Right renal pelvis (tissue), 4 donors: ENCODE results near the gene TRIP11. TPM values are rescaled to one million over a fixed set of nuclear protein-coding genes. Genes with fewer than 3 reads are reported as not detected.
A peak's percentile ranks its signal among the peaks of the same experiment; 100 is the strongest.

Experiments
- DNase-seq, 4 donors: peaks; one replicate each; pipeline ENCODE4 v3.0.0-alpha.2; 2013; ENCODE audit warnings: low read depth in 4 of 4, low spot score in 3 of 4, missing footprints in 1 of 4
- polyA plus RNA-seq, 4 donors: library from polyadenylated mRNA; unstranded; fragments of 120-200 nt; gene quantifications; one replicate each; pipeline ENCODE4 v1.2.1, GENCODE V29; 2013; ENCODE audit not compliant: insufficient read length in 4 of 4

Gene TRIP11
- polyA plus RNA-seq, 4 donors: 31.1 to 40.3 (median 39.2) TPM

GRCh38 chr14:92012121-92012748 is 27.6 kb downstream of the TRIP11 start:
- no peak for DNase-seq

- DNase-seq: no peak
Measured at GRCh38 chr14:92010644-92011043, 29.2 kb downstream of the TRIP11 start.

DNA sequence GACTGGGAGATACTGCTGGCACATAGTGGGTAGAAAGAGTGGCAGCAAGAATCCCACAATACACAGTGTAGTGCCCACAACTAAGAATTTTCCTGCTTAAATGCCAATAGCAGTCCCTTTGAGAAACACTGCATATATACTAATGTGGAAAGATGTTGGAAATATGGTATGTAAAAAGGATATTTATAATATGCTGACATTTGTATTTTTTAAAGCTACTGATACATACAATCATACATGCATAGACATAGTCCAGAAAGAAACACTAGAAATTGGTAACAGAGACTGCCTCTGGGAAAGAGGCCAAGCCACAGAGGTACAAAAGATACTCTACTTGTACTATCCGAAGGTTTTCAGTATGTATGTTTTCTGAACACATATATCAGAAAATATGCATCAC is 30.3 kb downstream of the TRIP11 start:
- no peak for DNase-seq

- DNase-seq: no peak
Measured at GRCh38 chr14:92005019-92005418, 34.8 kb downstream of the TRIP11 start.

- no peak for DNase-seq
Measured at GRCh38 chr14:92004062-92004461, 35.8 kb downstream of the TRIP11 start.

- DNase-seq: no peak
Measured at GRCh38 chr14:91998667-91999570, 40.9 kb downstream of the TRIP11 start.

- no peak for DNase-seq
Measured at GRCh38 chr14:91997492-91997891, 42.4 kb downstream of the TRIP11 start.

GRCh38 chr14:91996948-91997371 is 42.9 kb downstream of the TRIP11 start:
- peak; percentile 37 to 49 (median 40) for DNase-seq

- no peak for DNase-seq
Measured at GRCh38 chr14:91987192-91987591, 52.7 kb downstream of the TRIP11 start.

DNA sequence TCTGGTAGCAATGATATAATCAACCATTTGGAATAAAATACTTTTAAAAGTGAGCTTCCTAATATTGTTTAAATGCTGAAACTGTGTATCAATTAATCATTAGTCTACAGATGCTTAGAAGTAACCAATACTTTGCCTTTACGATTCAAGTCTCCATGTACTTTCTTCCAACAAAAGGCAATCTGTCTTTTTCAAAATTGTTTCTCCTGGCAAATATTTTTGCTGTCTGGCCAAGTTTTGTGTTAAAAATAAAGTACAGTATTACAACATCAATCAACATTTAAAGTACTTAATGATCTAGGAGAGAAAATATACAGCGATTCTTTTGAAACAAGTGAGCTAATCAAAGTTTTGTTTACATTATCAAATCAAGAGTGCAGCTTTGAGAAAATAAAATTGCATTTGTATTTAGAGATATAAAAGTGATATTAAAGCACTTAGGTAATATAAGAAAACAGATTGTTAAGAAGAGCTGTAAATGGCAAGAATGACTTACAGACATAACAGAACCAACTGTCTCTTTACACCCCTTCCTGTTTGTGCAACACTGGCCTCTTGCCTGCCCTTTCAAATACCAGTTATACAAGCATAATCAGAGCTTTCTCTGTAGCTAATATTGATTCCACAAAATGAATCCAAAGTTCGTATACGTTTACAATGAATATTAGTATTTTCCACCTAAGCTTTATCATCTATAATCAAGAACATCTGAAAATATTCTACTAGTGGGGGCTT is 54.2 kb downstream of the TRIP11 start:
- DNase-seq: no peak

DNA sequence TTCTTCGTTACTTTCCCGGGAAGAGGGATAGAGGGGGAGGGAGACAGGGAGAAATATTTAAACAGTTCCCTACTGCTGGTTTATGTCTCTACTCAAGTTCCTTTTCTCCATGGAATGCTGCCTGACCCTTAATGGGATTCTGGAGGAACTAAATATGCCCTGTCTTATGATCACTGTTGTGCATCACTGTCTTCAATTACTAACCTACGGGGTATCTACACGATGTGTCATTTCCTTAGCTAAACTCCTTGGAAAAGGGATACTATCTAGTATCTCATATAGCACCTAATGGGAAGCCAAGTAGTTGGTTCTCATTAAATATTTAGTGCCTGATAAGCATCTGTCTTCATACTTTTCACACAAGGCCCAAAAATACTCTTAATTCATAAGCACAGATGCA is 54.9 kb downstream of the TRIP11 start:
- no peak for DNase-seq

DNA sequence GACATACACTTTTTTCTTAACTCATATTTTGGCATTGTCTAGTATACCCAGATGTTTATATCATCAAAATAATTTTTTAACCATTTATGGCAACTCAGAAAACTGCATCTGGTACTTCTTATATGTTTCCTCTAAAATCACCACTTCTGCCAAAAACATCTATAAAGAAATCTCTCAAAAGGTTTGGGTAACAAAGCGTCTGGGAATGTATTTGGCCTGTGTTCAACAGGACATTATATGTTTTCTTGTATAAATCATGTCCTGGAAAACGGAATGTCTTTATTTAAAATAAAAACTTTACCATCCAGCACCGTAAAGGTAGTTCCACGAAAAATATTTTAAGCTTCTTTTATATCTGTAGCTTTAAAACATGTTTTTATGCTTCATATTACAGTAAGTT is 56.3 kb downstream of the TRIP11 start:
- DNase-seq: no peak

DNA sequence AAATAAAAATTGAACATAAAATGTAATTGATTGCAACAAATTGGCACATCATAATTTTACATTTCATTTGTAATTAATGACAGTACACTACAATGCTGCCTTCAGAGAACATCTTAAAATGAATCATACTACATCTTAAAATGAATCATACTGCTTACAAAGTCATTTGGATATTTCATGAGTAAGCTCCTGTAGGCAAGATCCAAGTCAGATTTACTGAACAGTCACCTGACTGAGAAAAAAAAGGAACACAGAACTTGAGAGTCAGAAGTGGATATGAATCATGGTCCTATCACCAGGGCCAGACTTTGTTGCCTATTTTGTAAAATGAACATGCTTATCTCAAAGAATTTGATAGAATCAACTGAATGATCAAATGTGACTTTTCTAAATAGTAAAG is 59.7 kb downstream of the TRIP11 start:
- DNase-seq: no peak

DNA sequence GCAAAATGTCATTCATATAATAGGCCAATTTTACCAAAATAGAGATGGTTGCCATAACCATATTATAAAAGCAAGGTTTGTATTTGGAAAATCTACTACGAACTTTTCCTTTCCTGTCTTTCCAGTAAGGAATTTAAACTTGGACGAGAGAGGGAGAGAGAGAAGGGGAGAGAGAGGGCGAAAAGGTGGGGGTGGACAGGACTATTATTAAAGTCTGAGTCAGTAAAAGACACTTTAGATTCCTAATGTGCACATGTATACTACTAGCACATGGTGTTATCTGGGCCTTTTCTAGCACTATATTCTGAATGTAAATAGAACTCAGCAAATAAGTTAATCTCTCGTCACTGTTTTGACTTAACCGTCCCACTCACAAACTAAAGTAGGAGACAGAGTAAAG is 62.0 kb downstream of the TRIP11 start:
- DNase-seq: no peak

GRCh38 chr14:91975763-91976162 is 64.1 kb downstream of the TRIP11 start:
- DNase-seq: no peak

- no peak for DNase-seq
Measured at GRCh38 chr14:91971188-91971778, 68.6 kb downstream of the TRIP11 start.

GRCh38 chr14:91968280-91968679 is 71.6 kb downstream of the TRIP11 start:
- DNase-seq: no peak

DNA sequence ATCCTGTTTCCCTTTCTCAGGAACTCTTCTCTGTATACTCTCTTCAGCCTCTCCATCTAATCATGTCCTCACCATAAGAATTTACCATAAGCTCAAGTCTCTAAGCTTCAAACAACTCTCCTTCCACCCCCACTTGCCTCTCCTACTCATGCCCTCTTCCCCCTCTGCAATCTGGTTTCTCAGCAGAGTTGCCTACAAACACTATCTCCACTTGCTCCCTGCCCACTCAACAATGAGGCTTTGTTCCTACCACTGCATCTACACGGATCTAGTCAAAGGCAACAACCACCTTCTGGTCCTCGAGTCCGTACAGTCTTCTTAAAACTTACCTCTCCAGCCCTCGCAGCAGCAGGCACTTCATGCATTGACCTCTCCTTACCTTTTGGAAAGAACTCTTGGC is 75.1 kb downstream of the TRIP11 start:
- DNase-seq: no peak

DNA sequence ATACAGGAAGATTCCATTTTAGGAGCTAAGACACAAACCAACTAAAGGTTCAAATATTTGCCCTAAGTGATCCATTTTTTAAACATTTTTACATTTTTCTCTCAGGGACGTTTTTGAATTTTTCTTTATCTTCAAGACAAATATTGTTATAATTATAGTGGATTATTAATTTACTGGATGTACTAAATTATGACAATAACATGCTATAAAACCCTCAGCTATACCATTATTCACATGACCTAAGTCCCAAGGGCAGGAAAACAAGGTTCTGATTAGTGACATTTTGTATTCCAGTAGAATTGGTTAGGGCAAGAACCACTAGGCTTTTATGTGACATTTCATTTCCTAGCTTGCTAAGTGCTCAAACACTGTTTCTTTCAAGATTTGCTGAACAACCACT is 75.8 kb downstream of the TRIP11 start:
- DNase-seq: no peak

DNA sequence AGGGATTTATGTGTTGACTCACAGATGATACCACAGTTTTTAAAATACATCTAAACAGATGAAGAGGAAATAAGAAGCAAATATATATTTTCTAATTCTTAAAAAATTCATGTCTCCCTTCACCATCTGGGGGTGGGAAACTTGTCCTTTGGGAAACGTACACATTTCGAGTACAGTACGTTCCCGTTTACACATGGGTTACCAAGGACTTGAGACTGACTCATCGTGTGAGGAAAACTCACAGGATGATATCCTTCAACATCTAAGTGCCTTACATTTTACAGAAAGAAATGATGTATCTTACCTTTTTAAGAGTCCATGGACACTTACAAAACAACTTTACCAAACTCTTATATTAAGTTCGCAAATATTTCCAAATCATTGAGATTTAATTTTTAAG is 76.4 kb downstream of the TRIP11 start:
- DNase-seq: no peak
